ENCODE data around the gene TANC2. TPM values are rescaled to one million over a fixed set of nuclear protein-coding genes. Genes with fewer than 3 reads are reported as not detected.

TANC2 gene
- total RNA-seq, 1 donor from 2014 or later, result 66.9 TPM

- Mint-ChIP-seq H3K9me3 (ENCODE audit: unreplicated experiment) (no peaks in the 10 kb centered on the region), H3K27me3 (ENCODE audit: low read depth, unreplicated experiment) (no peaks in the 10 kb centered on the region), H3K4me3 (ENCODE audit: unreplicated experiment) (peak overlapping the region; percentile 85), H3K27ac (ENCODE audit: unreplicated experiment) (peak overlapping the region; percentile 71), H3K36me3 (ENCODE audit: low read depth, unreplicated experiment) (peaks cover 6% of the 10 kb centered on the region), H3K4me1 (ENCODE audit: low read depth, unreplicated experiment) (peaks cover 26% of the 10 kb centered on the region)
- Histone ChIP-seq H3K4me1 (ENCODE audit: insufficient read depth, low read length) (peaks cover 30% of the 10 kb centered on the region), H3K9me3 (ENCODE audit: insufficient read depth, low read depth, low read length) (no peaks in the 10 kb centered on the region), H3K27me3 (ENCODE audit: insufficient read depth, low read length) (no peaks in the 10 kb centered on the region), H4K20me1 (ENCODE audit: insufficient read depth, low read length) (peaks cover 28% of the 10 kb centered on the region), H3K27ac (ENCODE audit: low read depth, low read length) (peak overlapping the region; percentile 89), H3K36me3 (ENCODE audit: insufficient read depth, low read length) (no peaks in the 10 kb centered on the region), H3K4me3 (ENCODE audit: insufficient read depth, low read depth, low read length) (peak overlapping the region; percentile 98), H3K79me2 (ENCODE audit: insufficient read depth, low read length) (peaks cover 58% of the 10 kb centered on the region), H3K9ac (ENCODE audit: low read length) (peak overlapping the region; percentile 97), H3K4me2 (ENCODE audit: low read length) (peak overlapping the region; percentile 94), H2AFZ (ENCODE audit: low read depth, low read length) (peak overlapping the region; percentile 60)
- DNase-seq (ENCODE audit: low read depth) (no peak), FAIRE-seq (no peak)
- TF ChIP-seq, protein P1, sequence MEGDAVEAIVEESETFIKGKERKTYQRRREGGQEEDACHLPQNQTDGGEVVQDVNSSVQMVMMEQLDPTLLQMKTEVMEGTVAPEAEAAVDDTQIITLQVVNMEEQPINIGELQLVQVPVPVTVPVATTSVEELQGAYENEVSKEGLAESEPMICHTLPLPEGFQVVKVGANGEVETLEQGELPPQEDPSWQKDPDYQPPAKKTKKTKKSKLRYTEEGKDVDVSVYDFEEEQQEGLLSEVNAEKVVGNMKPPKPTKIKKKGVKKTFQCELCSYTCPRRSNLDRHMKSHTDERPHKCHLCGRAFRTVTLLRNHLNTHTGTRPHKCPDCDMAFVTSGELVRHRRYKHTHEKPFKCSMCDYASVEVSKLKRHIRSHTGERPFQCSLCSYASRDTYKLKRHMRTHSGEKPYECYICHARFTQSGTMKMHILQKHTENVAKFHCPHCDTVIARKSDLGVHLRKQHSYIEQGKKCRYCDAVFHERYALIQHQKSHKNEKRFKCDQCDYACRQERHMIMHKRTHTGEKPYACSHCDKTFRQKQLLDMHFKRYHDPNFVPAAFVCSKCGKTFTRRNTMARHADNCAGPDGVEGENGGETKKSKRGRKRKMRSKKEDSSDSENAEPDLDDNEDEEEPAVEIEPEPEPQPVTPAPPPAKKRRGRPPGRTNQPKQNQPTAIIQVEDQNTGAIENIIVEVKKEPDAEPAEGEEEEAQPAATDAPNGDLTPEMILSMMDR (IDR thresholded peaks at IDR 0.05; ENCODE audit: insufficient read depth, low read depth, low read length), result no peak
- no peak for TF ChIP-seq EZH2 (IDR thresholded peaks at IDR 0.05; ENCODE audit: insufficient read depth, low read length)
These were observed 1.1 kb downstream of the TANC2 start for GRCh38 chr17:62967205-62967529.

DNA sequence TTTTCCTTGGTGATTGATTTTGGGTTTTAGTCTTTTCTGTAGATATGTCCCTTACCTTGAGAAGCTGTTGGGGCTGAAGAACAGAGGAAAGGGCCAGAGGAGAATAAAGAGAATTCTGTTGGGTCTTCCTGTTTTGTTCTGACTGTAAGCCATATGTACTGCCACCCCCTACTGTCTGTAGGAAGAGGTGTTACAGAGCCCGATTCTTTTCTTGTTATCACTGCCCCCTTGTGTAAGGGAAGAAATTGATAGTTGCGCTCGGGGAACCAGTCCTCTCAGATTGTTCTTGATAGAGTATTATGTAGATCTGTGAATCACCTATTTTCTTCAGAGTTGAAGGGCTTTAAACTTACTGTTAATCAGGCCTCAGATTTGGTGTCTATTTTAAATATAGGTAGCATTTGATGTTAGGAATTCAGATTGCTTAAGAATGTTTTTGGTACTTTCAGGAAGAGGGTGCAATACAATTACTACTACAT, 2.4 kb downstream of the TANC2 start:
- no peaks in the 10 kb centered on the region for H3K9me3 ChIP-seq (ENCODE audit: insufficient read depth, low read depth, low read length)
- no peaks in the 10 kb centered on the region for H3K9me3 Mint-ChIP-seq (ENCODE audit: unreplicated experiment)
- H3K27me3 Mint-ChIP-seq (ENCODE audit: low read depth, unreplicated experiment), result no peaks in the 10 kb centered on the region
- peak overlapping the region; percentile 97 for H3K9ac ChIP-seq (ENCODE audit: low read length)
- peak overlapping the region; percentile 94 for H3K4me2 ChIP-seq (ENCODE audit: low read length)
- peak; percentile 41 for FAIRE-seq
- peak; percentile 85 for DNase-seq (ENCODE audit: low read depth)
- peaks cover 25% of the 10 kb centered on the region for H3K4me1 ChIP-seq (ENCODE audit: insufficient read depth, low read length)
- H4K20me1 ChIP-seq (ENCODE audit: insufficient read depth, low read length), result peaks cover 38% of the 10 kb centered on the region
- no peaks in the 10 kb centered on the region for H3K36me3 ChIP-seq (ENCODE audit: insufficient read depth, low read length)
- TF ChIP-seq, protein P1 (IDR thresholded peaks at IDR 0.05; ENCODE audit: insufficient read depth, low read depth, low read length), result peak; percentile 92
- TF ChIP-seq EZH2 (IDR thresholded peaks at IDR 0.05; ENCODE audit: insufficient read depth, low read length), result no peak
- peaks cover 71% of the 10 kb centered on the region for H3K79me2 ChIP-seq (ENCODE audit: insufficient read depth, low read length)
- H3K4me3 ChIP-seq (ENCODE audit: insufficient read depth, low read depth, low read length), result peak overlapping the region; percentile 98
- peaks cover 22% of the 10 kb centered on the region for H3K4me1 Mint-ChIP-seq (ENCODE audit: low read depth, unreplicated experiment)
- H3K27ac ChIP-seq (ENCODE audit: low read depth, low read length), result peak overlapping the region; percentile 48
- H3K4me3 Mint-ChIP-seq (ENCODE audit: unreplicated experiment), result peak overlapping the region; percentile 85
- peaks cover 6% of the 10 kb centered on the region for H3K36me3 Mint-ChIP-seq (ENCODE audit: low read depth, unreplicated experiment)
- H2AFZ ChIP-seq (ENCODE audit: low read depth, low read length), result no peak overlapping the region
- no peak overlapping the region for H3K27ac Mint-ChIP-seq (ENCODE audit: unreplicated experiment)
- H3K27me3 ChIP-seq (ENCODE audit: insufficient read depth, low read length), result no peaks in the 10 kb centered on the region

DNA sequence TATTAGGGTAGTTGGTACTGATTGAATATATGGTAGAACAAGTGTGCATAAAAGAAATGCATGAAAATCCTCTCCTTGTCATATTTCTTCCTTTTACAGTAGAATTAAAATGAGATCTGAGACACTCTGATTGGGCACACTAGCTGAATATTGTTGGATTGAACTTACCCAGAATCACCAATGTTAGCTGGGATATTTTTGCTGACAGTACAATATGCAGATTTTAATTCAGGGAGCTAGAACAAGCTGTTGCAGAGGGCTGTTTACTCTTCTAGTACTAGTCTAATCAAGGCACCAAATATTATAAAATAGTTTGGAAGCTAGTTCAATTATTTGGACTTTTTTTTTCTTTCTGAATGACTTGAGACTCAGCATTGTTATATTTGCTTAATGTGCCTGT, 4.6 kb downstream of the TANC2 start:
- DNase-seq (ENCODE audit: low read depth) (no peak), FAIRE-seq (peak; percentile 13)
- no peak for TF ChIP-seq EZH2 (IDR thresholded peaks at IDR 0.05; ENCODE audit: insufficient read depth, low read length)
- TF ChIP-seq, protein P1 (IDR thresholded peaks at IDR 0.05; ENCODE audit: insufficient read depth, low read depth, low read length), result no peak
- peaks cover 19% of the 10 kb centered on the region for H3K4me1 Mint-ChIP-seq (ENCODE audit: low read depth, unreplicated experiment)
- Histone ChIP-seq H3K4me2 (ENCODE audit: low read length) (no peak overlapping the region), H2AFZ (ENCODE audit: low read depth, low read length) (no peak overlapping the region), H3K9ac (ENCODE audit: low read length) (no peak overlapping the region), H3K4me3 (ENCODE audit: insufficient read depth, low read depth, low read length) (no peak overlapping the region), H3K4me1 (ENCODE audit: insufficient read depth, low read length) (peaks cover 10% of the 10 kb centered on the region), H3K9me3 (ENCODE audit: insufficient read depth, low read depth, low read length) (no peaks in the 10 kb centered on the region), H3K27ac (ENCODE audit: low read depth, low read length) (no peak overlapping the region), H3K36me3 (ENCODE audit: insufficient read depth, low read length) (no peaks in the 10 kb centered on the region), H4K20me1 (ENCODE audit: insufficient read depth, low read length) (peaks cover 51% of the 10 kb centered on the region), H3K27me3 (ENCODE audit: insufficient read depth, low read length) (no peaks in the 10 kb centered on the region), H3K79me2 (ENCODE audit: insufficient read depth, low read length) (peaks cover 92% of the 10 kb centered on the region)
- H3K27ac Mint-ChIP-seq (ENCODE audit: unreplicated experiment), result no peak overlapping the region
- no peaks in the 10 kb centered on the region for H3K9me3 Mint-ChIP-seq (ENCODE audit: unreplicated experiment)
- peaks cover 6% of the 10 kb centered on the region for H3K36me3 Mint-ChIP-seq (ENCODE audit: low read depth, unreplicated experiment)
- H3K27me3 Mint-ChIP-seq (ENCODE audit: low read depth, unreplicated experiment), result no peaks in the 10 kb centered on the region
- H3K4me3 Mint-ChIP-seq (ENCODE audit: unreplicated experiment), result no peak overlapping the region
